ENCODE data around the gene OR52N5. TPM values are rescaled to one million over a fixed set of nuclear protein-coding genes. Genes with fewer than 3 reads are reported as not detected.

OR52N5 gene
- total RNA-seq = not detected
- long read RNA-seq = 0 reads

GRCh38 chr11:5783255-5783654 lies at the start of gene OR52N5:
OR52N5 (minus strand) TSS chr11:5783355; CDS start chr11:5778634, 4,721 bp downstream.
- no peaks in the 10 kb centered on the region for H3K27me3 ChIP-seq
- intact Hi-C loops (cut with DNase I) = no loop called here
- H3K27ac ChIP-seq = no peak within 1 kb of the TSS
- H3K36me3 ChIP-seq = no peaks in the 10 kb centered on the region
- no peak for TF ChIP-seq CTCF (IDR thresholded peaks at IDR 0.05)
- H3K4me1 ChIP-seq = no peaks in the 10 kb centered on the region
- no peak within 1 kb of the TSS for H3K4me3 ChIP-seq
- no peak for ATAC-seq
- no peaks in the 10 kb centered on the region for H3K9me3 ChIP-seq
- DNase-seq = no peak

GRCh38 chr11:5831196-5831829 lies 48.2 kb upstream of the OR52N5 start:
- H3K9me3 ChIP-seq = no peaks in the 10 kb centered on the region
- H3K4me3 ChIP-seq = no peak overlapping the region
- no peak for DNase-seq
- H3K4me1 ChIP-seq = no peaks in the 10 kb centered on the region
- no peaks in the 10 kb centered on the region for H3K27me3 ChIP-seq
- no peak overlapping the region for H3K27ac ChIP-seq
- ATAC-seq = no peak
- TF ChIP-seq CTCF (IDR thresholded peaks at IDR 0.05) = no peak
- no peaks in the 10 kb centered on the region for H3K36me3 ChIP-seq
- intact Hi-C loops (cut with DNase I) = no loop called here

- no peak for TF ChIP-seq CTCF (IDR thresholded peaks at IDR 0.05)
- no peaks in the 10 kb centered on the region for H3K4me1 ChIP-seq
- no peaks in the 10 kb centered on the region for H3K9me3 ChIP-seq
- H3K27ac ChIP-seq = no peak overlapping the region
- DNase-seq (no peak), ATAC-seq (no peak)
- peak overlapping the region; percentile 4 for H3K4me3 ChIP-seq
- H3K27me3 ChIP-seq = no peaks in the 10 kb centered on the region
- intact Hi-C loops (cut with DNase I) = no loop called here
- H3K36me3 ChIP-seq = no peaks in the 10 kb centered on the region
These were observed 35.2 kb upstream of the OR52N5 start for GRCh38 chr11:5818245-5818886.

- DNase-seq = no peak
- no peak for TF ChIP-seq CTCF (IDR thresholded peaks at IDR 0.05)
- Histone ChIP-seq H3K27ac (no peak overlapping the region), H3K9me3 (no peaks in the 10 kb centered on the region), H3K36me3 (no peaks in the 10 kb centered on the region), H3K27me3 (no peaks in the 10 kb centered on the region), H3K4me3 (no peak overlapping the region), H3K4me1 (no peaks in the 10 kb centered on the region)
- ATAC-seq = peak; percentile 47
- intact Hi-C loops (cut with DNase I) = no loop called here
These were observed 32.4 kb upstream of the OR52N5 start for GRCh38 chr11:5815534-5815933.

- Histone ChIP-seq H3K27me3 (no peaks in the 10 kb centered on the region), H3K4me3 (no peak overlapping the region), H3K36me3 (no peaks in the 10 kb centered on the region), H3K27ac (no peak overlapping the region), H3K9me3 (no peaks in the 10 kb centered on the region), H3K4me1 (no peaks in the 10 kb centered on the region)
- TF ChIP-seq CTCF (IDR thresholded peaks at IDR 0.05) = no peak
- ATAC-seq = no peak
- intact Hi-C loops (cut with DNase I) = loop anchor here (10.0 kb wide), 1 partner anchor 345 kb away; no protein-coding TSS in a partner anchor
- no peak for DNase-seq
These were observed 27.0 kb upstream of the OR52N5 start for GRCh38 chr11:5809905-5810795.
